Activated CD4-positive, alpha-beta T cell treated with anti-CD3 and anti-CD28 coated beads, Interleukin-2, amount 50 U/mL, for 4 hours (primary cell): ENCODE measurements around the gene BEAN1.
"Not testable (repeated sequence)": the region's sequence is repeated elsewhere in the genome, so short reads cannot be mapped to it uniquely, and the experiment has no call there.

Experiments used
- DNase-seq, 2 experiments: peaks; one replicate each; pipeline ENCODE4 v3.0.0-alpha.2; 2020

Gene BEAN1

DNA sequence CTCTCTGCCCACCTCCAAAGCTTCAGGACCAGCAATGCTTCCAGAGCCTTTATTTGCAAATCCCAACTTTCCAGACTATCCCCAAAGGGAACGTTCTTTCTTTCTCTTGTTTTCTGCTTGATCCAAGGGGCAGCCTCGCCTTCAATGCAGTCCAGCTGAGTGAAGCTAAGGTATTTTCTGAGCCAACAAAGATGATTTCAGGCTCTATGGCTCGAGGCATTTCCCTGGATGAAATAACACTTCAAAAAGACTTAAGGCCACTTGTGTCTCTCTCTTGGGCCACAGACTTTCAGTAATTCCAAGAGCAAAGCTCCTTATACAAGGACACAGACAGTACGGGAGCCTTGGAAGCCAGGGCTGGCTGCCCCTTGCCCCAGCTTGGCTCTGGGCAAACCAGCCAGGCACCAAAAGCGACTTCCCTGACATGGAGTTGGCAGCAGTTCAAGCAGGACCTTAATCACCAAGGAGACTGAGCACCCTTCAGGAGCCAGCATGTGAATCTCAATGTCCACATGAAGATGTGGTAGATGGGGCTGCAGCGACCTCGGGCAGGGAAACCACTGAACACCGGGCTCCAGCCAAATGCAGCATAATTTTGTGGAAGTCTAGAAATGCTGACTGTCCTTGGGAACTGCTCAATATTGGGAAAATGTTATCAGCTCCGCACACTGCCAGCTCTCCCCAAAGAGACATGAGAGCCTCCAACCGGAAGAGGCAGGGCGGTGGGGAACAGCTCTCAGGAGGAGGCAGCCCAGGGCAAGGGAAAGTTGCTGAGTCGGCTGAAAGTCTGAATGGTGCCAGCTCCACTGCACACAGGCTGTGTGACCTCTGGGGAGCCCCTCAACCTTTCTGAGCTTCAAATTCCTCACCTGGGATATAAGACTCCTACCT is 83.9 kb downstream of the BEAN1 start:
- no peak for DNase-seq

DNA sequence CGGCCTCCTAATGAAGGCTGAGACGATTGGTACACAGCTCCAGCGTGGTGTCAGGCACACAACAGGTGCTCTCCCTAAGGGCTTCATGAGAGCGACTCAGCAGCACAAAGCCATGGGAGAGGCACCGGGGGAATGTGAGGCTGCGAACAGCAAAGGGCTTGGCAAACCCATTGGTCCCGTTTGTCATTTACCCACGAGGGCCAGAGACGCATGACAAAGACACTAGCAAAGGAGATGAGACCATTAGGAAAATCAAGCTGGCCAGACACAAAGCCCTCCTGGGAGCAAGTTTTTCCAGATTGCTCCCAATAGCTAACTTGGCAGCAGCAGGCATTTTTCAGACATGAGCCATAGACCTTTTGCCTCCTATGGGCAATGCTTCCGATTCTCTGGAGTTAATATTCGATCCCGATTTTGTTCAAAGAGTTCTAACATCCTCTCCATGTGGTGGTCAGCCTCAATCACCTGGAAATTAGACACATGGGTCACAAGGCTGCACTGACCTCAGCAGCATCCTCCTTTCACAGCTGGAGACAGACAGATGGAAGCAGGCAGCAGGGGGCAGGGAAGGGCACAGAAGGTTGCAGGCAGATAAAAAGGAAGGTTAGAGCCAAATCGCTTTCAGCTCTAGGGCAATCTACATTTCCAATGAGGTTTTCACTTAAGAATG is 84.6 kb downstream of the BEAN1 start:
- no peak for DNase-seq

DNA sequence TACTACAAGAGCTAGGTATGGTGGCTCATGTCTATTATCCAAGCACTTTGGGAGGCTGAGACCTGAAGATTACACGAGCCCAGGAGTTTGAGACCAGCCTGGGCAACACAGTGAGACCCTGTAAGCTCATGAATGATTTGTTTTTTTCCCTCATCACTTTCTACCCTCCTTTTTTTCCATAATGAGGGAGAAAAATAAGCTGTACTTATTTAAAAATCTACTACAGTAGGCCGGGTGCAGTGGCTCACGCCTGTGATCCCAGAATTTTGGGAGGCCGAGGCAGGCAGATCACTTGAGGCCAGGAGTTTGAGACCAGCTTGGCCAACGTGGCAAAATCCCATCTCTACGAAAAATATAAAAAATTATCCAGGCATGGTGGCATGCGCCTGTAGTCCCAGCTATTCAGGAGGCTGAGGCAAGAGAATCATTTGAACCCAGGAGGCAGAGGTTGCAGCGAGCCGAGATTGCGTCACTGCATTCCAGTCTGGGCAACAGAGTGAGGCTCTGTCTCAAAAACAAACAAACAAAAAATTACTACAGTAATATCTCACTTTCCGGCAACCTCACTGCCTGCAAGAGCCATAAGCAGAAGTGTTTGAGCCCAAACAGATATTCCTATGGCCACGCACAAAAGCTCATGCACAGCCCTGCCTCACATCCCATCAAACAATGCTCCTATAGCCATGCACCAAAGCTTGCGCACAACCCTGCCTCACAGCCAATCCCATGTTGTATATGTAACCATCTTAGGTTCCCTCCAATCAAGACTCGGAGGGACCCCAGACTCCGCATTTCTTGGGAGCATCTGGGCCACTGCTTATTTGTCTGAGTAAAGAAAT is 85.4 kb downstream of the BEAN1 start:
- DNase-seq = no peak

DNA sequence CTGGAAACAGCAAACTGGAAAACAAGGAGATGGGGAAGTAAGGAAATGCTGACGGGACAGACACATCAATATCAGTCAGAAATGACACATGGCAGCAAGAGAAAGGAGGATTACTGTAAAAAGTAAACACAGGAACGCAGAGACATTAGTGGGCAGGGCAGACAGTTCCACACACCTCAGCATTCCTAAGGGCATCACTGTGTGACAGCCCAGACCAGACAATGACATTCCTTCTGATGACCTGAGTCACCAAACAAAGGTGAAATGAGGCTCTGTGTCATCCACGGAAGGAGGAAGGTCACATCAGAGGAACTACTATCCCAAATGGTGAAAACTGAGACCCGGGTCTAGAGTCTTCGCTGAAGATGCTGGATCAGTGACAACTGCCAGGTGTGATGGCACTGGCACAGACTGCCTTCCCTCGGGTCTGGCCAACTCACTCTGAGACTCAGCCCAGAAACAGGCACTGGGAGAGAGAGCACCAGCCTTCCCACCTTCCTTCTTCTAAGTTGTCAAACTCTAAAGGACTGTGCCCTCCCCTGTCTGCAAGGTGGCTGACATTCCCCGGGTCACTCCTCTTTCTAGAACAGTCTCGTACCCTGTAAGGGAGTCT is 86.1 kb downstream of the BEAN1 start:
- no peak for DNase-seq

DNA sequence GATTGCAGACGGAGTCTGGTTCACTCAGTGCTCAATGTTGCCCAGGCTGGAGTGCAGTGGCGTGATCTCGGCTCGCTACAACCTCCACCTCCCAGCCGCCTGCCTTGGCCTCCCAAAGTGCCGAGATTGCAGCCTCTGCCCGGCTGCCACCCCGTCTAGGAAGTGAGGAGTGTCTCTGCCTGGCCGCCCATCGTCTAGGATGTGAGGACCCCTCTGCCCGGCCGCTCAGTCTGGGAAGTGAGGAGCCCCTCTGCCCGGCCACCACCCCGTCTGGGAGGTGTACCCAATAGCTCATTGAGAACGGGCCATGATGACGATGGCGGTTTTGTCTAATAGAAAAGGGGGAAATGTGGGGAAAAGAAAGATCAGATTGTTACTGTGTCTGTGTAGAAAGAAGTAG is 87.3 kb downstream of the BEAN1 start:
- DNase-seq = not testable (repeated sequence)

DNA sequence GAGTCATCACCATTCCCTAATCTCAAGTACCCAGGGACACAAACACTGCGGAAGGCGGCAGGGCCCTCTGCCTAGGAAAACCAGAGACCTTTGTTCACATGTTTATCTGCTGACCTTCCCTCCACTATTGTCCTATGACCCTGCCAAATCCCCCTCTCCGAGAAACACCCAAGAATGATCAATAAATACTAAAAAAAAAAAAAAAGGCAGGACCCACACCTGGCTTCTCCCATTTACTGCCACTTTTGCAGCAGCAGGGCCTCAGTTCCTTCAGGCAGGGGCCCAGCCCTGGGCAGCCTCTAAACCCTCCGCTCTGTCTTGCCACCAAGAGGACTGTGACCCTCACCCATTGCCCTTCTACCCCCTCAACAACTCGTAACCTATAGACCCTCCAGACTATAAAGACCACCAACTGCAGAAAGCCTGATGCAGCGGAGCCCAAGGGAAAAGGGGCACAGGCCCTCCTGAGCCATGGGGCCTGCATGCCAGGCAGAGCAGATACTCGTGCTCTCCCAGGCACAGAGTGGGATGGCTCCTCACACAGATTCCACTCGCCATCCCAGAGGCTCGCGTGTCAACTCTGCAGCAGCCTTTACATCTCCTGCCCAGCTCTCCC is 88.0 kb downstream of the BEAN1 start:
- not testable (repeated sequence) for DNase-seq

DNA sequence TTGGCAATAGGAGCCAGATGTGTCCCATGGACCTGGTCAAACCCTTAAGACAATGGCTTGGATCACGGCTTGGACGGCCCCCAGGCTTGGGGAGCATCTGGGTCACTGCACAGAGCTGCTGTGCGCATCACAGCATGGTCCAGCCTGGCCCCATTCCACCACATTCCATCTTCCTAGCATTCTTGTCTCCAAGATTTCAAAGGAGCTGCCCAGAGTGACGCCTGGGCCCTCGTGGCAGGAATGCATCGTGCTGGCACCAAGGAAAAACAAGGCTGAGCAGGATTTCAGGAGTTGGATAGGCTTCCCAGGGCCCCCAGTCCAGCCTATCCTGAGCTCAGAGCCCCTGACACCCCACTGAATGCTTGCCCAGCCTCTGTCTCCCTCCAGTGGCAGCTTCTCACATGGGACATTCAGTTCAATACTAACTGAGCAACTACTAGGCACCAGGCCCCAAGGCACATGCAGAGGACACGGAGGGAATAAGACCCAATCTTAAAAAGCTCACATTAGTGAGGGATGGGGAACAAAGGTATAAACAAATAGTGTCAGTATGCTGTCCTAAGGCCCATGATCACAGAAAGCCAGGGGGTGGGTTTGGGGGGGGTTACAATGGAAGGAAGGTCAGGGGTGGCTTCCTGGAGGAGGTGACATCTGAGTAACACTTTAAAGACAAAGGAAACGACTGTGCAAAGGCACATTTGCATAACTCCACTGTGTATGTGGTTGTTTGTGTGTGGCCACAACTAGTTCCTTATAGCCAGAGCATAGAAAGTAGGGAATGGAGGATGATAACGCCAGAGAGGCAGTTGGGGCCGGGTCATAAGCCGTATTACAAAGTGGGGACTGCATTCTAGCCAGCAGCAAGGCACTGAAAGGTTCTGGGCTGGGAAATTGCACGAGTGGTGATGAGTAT is 88.8 kb downstream of the BEAN1 start:
- no peak for DNase-seq

DNA sequence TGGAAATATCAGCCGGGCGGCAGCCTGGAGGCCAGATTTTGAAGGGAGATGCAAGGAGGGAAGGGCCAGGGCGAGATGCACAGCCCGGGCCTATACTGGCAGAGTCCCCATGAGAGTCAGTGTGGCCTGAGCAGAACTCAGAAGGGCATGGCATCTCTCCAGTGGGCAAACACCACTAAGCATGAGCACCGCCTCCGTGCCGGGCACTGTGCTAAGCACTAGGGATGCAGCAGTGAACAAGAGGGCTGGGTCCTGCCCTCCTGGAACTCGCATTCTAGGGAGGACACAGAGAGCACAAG is 89.4 kb downstream of the BEAN1 start:
- no peak for DNase-seq

DNA sequence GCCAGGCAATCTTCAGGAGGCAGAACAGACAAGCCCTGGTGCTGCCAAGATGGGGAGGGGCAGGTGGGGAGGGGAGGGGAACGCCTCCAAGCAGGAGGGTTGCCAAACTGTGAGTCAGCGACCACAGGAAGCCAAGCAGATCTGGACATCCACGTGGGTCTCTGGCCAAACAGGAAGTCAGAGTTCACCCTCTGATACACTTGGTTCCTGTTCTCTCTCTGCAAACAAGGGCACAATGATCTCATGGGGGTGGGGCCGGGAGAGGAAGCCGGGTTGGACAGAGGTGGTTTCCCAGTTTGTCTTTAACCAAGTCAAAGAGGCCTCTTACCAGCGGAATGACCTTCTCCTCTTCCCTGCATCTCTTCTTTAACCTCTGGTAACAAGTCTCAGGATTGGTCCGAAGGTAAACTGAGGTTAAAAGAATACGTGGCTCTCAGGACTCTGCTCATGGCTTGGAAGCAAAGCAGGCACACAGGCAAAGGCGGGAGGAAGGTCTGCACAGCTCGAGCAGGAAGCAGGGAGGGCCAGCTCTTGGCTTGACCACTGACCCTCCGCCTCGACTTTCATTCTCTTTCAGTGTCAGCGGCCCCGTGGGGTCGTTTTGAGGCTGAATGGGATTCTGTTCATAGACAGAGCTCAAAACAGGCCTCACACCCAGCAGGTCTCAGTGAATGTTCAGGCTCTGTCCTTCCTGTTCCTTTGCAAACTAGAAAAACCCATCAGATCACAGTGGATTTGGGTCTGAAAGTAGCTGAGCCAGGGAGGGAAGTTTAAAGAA is 89.9 kb downstream of the BEAN1 start:
- DNase-seq = peak; percentile 63 to 64

DNA sequence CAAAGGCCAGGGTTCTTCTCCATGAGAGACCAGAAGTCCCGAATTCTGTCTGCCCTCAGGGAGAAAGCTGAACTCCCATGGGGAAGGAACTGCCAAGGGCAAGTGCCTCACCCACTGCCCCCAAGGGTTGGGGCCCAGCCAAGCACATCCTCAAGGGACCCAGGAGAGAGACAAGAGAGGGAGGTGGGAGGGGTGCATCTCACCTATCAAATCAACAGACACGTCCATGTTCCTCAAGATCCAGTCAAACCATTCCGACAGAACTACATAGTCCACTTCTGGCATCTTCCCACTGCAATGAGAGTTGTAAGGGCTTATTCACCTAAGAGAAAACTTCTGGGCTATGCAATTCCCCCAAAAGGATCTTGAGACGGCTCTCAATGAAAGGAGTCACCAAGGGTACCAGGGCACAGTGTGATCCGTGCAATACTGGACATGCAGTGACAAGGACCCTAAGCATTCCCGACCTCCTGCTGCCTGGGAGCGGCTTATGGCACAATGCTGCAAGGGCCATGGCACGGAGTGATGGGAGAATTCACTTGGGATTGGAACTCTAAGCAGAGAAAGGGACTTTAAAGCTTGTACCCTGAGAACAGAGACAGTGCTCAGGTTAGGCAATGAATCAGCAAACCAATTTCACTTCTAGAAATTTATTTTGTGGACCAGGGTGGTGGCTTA is 90.6 kb downstream of the BEAN1 start:
- DNase-seq = no peak

DNA sequence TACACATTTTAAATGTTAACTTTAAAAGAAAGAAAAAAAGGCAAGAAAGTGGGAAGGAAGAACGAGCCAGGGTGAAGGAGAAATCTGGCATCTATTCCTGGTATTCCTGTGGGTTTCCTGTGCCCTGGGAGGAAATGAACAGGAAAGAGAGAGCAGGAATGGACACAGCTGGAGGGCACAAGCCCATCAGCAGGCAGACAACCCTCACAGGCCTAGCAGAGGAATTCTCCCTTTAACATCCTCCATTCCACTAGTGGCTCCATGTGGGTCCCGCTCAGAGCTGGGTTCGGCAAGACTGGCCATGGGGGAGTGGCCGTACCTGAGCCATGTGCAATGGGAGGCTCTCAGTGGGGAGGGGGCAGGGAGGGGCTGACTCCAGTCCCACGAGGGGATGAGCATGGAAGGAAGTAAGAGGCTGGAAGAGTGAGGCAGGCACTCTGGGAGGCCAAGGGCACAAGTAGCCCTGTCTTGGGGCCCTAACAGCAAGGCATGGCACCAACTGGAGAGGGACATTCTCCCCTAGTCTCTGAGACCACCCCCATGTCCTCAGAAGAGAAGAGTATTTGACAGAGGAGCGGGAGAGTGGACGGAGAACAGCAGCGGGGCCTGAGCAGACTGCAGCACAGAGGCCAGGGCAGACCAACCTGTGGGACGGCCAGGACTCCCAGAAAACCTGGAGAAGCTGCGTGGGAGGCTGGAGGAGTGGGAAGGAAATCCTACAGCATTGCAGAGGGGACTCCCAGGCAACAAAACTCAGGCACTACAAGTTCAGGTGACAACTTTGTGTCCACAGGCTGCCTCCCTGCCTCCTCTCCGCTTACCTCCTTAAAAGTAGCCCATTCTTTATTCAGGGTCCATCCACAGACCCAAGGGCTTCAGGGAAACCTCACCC is 92.6 kb downstream of the BEAN1 start:
- DNase-seq = no peak

DNA sequence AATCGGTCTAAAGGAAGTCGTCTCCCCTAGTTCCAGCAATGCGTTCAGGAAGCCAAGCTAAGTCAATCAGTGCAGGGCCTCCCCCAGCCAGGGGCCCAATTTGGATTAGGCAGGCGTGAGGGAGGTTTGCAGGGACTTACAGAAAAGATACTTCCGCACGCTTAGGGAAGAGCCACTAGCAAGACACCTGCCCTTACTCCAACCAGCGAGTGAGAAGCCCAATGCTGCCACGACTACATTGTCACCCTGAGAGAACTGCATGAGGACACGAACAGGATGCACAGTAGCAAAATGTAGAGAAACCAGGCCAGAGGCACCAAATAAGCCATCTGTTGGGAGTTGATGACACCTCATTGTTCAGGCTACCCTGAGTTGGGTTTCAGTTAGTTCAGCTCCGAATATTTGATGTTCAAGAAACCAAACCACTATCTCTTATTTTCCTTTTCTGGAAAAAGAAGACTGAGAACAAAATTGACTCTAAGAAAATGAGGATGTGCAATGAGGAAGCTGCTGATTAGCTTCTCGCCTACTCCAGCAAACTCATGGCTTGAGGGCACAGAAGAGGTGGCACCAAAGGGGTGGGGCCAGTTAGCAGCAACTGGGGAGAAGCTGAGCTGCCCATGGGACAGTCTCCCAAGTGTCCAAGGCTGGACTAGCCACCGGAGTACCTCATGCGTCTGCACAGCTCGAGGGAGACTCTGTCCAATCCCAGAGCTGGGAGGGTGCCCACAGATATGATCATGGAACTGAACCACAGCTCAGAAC is 93.5 kb downstream of the BEAN1 start:
- no peak for DNase-seq

DNA sequence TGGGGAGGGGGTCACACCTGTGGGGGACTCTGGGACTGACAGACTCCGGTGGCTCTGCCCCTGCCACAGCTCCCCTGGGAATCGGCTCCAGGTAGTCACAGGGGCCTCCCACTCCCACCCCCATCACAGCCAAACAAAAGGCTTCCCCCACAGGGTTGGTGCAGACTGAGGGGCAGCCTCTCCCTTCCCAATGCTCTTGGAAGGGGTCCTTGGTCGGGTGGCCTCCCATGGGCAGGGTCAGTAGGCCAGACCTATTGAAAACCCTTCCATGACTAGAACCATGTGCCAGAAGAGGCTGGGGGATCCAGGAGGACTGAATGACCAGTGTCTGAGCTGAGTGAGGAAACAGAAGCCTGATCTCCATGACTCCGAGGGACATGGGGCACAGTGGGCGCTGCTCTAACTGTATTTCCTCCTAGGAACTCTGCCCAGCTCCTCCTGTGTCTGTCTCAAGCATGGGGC is 94.2 kb downstream of the BEAN1 start:
- DNase-seq = no peak

DNA sequence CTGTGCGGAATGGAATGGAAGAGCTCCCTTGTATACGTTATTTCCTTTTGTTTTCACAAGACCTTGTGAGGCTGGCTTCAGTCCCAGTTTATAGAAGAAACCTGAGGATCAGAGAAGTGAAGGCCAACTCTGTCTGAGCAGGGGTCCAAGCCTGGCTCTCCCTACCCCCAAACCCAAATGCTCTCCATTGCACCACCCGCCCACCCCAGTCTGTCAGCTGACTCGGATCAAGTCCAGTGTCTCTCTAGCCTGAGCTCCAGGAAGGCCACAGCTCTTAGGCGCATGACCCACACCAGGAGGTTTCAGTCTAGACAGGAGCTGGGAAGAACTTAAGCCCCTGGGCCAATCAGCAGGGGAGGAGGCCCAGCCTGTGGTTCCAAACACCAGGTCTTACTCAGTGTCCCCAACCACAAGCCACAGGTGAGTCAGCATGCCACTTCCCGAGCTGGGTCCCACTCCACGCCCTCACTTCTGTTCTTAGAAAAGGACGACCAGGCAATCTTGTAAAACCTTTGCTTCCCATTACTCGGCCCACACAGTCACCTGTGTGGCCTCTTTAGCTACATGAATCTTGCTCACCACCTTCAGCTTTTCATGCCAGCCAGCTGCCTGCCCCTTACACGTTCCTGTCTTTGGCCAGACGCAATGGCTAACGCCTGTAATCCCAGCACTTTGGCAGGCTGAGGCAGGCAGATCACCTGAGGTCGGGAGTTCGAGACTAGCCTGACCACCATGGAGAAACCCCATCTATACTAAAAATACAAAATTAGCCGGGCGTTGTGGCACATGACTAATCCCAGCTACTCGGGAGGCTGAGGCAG is 95.1 kb downstream of the BEAN1 start:
- DNase-seq = peak; percentile 94 to 95

DNA sequence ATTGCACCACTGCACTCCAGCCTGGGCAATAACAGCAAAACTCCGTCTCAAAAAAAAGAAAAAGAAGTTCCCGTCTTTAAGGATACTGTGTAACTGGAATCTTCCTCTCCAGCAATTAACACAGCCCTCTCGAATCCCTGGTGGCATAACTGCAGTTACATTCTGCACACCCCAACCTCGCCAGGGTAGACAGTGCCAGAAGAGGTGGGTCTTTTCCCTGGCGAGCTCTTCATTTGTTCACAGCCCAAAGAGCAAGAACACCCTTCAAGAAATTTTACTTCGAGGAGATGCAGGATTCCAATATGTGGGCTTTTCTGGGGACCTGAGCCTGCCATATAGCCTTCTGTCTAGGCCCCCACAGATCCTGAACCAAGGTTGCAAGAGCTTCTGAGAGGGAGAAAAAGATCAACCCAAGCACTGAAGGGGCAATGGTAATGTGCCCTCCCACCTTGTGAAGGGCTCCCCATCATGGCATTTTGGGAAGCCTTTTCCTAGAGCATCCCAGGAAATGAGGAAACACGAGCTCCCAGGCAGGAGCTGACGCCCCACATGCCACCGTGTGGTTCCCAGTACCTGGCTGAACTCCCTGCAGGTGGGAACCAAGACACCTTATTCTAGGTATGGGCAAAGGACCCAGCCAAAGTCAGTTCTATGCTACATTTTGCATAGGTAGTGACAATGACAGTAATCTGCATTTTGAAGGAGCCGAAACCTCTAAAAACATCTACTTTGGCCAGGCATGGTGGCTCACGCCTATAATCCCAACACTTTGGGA is 95.9 kb downstream of the BEAN1 start:
- no peak for DNase-seq

DNA sequence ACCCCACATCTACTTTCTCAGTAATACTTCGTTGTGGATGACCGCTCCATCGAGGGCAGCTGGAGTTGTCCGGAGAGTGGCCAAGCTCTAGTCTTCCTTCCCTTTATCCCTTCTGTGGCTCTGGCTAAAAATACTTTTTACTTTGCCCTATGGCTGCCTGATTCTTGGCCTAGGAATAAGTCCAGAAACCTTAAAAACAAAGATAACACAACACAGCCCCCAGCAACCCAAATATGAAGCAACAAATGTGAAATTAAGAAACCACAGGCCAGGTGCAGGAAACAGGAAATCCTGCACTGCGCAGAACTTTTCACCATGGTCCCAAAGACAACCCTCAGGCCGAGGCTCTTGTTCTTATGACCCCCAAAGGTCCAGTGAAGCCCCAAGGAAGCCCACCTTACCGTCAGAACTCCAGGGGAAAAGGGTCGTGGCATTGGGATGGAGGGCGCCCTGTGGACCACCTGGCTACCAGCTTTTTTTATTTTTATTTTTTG is 96.8 kb downstream of the BEAN1 start:
- DNase-seq = no peak
